GM19397 (cell line): ENCODE results near the gene TECPR2.

Experiments used
- ATAC-seq: cut with Tn5 transposase; IDR thresholded peaks from one replicate; pipeline ENCODE4 v1.9.1; 2021; ENCODE audit warnings: mild to moderate bottlenecking, moderate library complexity; ENCODE audit not compliant: unreplicated experiment

Gene TECPR2

DNA sequence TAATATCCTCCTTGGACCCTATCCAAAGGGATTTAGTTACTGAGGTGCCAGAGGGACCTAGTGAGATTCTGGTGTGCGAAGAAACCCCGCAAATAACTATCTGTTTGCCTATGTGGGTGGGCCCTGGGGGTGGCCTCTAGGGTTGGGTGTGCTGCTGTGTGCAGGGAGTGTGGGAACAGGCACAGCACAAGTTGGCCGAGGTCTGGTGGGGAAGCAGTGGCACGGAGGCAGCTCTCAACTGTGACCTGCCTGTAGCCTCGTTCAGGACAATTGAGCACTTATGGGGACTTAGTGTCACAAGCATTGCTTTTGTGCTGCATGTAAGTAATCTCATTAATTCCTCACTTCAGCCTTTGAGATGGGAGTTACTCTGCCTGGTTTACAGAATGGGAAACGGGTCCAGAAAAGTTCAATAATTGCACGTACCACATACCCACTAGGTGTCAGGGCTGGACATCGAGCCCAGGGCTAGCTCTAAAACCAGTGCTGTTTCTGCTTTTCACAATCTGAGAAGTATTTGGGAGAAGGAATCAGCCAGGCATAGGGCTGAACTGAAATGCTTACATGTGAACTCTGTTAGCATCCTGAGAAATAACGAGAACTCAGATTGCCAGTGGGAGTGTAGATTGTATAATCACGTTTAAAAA is 58.8 kb downstream of the TECPR2 start:
- ATAC-seq = no peak

DNA sequence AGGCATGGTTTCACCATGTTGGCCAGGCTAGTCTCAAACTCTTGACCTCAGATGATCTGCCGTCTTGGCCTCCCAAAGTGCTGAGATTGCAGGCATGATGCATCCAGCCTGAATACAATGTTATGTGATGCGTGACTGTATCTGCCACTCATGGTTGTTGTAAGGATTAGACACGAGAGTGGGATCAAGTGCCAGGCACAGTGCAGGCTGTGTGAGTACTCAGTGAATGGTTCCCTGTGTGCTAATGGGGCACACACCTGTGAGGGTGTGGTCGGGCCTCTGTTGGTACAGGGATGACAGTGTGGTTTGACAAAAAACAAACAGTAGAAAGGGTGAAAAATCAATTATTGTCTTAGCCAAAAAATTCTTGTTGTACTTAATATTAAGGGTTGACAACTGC is 61.8 kb downstream of the TECPR2 start:
- no peak for ATAC-seq

DNA sequence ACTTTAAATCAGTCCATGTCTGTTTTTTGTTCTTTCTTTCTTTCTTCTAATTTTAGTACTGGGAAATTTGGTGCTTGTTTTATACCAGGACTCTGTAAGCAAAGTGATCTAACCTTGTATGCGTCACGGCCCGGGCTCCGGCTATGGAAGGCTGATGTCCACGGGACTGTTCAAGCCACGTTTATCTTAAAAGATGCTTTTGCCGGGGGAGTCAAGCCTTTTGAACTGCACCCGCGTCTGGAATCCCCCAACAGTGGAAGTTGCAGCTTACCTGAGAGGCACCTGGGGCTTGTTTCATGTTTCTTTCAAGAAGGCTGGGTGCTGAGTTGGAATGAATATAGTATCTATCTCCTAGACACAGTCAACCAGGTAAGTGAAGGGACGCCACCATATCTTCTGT is 62.2 kb downstream of the TECPR2 start:
- no peak for ATAC-seq

DNA sequence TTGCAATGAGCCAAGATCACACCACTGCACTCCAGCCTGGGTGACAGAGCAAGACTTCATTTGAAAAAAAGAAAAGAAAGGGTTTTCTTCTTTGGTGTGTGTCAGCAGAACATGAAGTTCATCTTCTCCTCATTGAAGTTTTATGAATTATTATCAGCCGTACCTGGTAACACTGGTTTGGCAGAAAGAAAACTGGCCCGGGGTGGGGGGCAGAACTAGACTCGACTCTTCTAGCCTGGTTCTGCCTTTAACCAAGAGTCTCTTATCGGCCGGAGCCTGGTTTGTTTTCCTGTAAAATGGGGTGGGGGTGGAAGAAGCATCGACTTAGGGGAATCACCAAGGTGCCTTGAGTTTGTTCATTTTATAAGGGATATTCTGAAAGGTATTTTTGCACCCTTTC is 64.1 kb downstream of the TECPR2 start:
- ATAC-seq = no peak

DNA sequence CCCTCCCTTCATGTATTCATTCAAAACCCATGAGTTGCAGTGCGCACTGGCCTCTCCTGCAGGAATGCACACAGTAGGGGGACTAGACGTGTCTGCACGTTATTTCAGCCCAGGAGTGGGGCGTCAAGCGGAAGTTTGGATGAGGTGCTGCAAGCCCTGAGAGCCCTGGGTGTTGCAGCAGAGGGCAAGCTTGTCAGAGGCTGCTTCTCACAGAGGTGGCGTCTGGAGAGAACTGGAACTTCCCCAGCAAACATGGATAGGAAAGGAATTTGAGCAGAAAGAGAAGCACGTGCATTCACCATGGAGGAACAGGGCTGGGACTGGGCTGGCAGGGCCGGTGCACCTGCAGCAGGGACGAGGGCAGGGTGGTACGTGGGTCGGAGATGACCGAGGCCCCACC is 64.9 kb downstream of the TECPR2 start:
- ATAC-seq = no peak

DNA sequence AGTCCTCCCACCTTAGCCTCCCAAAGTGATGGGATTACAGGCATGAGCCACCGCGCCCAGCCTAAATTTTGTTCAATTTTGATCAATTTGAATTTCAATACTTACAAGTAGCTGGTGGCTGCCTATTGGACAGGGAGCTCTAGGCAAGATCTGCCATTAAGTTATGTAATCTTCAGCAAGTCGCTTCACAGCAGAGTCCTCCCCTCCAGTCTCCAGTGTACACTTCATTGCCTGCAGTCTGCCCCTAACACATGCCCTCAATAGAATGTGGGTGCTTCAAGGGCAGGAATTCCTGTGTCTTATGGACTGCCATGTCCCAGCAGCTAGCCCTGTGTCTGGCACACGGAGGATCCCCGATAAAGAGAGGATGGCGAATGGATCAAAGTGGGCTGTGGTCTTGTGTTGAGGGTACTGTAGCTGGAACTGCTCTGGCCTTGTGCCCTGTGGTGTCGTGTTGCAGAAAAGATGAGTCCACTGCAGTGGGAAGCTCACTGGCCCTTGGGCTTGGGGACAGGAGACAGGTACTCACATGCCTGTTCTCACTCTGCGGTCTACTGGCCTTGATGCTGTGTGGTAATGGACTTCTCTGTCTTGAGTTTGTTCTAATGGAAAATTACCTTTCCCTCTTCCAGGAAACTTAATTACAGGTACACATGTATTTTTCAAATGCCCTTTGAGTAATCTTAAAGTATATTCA is 67.6 kb downstream of the TECPR2 start:
- no peak for ATAC-seq

DNA sequence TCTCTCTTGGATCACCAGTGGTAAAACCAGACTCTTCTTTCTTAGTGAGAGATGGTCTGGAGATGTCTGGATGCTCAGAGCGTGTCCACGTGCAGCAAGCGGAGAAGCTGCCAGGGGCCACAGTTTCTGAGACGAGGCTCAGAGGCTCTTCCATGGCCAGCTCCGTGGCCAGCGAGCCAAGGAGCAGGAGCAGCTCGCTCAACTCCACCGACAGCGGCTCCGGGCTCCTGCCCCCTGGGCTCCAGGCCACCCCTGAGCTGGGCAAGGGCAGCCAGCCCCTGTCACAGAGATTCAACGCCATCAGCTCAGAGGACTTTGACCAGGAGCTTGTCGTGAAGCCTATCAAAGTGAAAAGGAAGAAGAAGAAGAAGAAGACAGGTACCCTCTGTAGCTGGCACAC is 69.0 kb downstream of the TECPR2 start:
- no peak for ATAC-seq

DNA sequence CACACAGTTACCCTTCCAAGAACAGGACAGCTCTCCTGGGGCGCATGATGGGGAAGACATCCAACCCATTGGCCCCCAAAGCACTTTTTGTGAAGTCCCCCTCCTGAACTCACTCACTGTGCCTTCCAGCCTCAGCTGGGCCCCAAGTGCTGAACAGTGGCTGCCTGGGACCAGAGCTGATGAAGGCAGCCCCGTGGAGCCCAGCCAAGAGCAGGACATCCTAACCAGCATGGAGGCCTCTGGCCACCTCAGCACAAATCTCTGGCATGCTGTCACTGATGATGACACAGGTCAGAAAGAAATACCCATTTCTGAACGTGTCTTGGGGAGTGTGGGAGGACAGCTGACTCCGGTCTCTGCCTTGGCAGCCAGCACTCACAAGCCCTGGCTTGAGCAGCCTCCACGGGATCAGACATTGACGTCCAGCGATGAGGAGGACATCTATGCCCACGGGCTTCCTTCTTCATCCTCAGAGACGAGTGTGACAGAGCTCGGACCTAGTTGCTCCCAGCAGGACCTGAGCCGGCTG is 72.0 kb downstream of the TECPR2 start:
- ATAC-seq = no peak

DNA sequence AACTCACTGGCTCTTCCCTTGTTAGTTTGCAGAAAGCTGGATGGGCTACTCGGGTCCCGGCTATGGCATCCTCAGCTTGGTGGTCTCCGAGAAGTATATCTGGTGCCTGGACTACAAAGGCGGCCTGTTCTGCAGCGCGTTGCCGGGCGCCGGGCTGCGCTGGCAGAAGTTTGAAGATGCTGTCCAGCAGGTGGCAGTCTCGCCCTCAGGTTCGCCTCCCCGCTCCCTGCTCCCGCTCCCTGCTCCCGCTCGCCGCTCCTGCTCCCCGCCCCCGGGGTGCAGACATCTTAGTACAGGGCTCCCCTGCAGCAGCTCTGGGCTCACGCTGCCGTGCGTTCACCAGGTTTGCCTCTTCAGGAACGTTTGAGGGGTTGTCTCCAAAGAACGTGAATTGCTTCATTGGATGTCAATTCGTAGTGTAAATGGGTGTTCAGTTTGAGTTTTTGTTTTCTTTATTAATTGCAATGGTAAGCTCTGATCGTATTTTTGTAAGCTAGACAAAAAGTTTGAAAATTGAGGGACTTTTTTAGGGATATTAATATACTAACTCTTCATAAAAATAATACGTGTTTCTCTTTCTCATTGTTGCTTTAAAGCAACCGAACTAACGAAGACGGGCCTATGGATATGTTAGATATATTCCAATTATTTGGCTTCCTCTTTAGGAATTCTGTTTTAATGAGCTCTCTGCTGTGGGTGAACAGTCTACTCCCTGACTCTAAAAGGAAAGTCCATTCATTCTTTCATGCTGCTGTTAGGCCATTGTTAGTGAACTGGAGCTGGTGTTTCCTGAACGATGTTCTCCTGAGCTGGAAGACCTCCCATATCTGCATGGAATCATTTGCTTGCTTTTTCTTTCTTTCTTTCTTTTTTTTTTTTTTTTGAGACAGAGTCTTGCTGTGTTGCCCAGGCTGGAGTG is 75.5 kb downstream of the TECPR2 start:
- ATAC-seq = no peak

DNA sequence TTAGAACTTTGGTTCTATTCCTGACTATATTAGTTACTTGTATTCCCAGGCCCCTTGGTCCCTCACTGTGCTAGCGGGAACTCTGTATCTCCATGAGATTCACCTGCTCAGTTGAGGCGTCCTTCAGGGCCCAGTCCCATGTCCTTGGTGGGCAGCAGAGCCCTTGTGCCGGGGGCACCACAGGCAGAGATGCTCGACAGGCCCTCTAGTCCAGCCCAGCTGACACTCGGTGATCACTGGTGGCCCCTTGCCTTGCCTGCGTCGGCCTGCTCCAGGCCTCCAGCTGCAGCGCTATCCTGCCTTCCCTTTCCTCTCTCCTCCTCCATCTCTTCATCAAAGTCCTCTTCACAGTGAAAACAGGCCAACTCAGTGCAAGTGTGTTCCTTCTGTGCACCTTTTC is 76.8 kb downstream of the TECPR2 start:
- ATAC-seq = no peak

DNA sequence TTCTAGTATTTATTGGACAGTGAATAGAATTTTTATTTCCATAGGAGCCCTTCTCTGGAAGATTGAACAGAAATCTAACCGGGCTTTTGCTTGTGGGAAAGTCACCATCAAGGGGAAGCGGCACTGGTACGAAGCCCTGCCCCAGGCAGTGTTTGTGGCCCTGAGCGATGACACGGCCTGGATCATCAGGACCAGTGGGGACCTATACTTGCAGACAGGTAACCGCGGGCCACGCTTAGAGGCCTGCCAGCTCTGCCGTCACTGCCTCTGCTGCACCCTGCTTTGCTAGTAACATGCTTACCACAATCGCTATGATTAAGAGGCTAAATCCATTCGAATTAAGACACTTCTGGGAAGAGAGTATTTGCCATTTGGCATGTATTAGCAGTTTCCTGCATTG is 77.7 kb downstream of the TECPR2 start:
- no peak for ATAC-seq

DNA sequence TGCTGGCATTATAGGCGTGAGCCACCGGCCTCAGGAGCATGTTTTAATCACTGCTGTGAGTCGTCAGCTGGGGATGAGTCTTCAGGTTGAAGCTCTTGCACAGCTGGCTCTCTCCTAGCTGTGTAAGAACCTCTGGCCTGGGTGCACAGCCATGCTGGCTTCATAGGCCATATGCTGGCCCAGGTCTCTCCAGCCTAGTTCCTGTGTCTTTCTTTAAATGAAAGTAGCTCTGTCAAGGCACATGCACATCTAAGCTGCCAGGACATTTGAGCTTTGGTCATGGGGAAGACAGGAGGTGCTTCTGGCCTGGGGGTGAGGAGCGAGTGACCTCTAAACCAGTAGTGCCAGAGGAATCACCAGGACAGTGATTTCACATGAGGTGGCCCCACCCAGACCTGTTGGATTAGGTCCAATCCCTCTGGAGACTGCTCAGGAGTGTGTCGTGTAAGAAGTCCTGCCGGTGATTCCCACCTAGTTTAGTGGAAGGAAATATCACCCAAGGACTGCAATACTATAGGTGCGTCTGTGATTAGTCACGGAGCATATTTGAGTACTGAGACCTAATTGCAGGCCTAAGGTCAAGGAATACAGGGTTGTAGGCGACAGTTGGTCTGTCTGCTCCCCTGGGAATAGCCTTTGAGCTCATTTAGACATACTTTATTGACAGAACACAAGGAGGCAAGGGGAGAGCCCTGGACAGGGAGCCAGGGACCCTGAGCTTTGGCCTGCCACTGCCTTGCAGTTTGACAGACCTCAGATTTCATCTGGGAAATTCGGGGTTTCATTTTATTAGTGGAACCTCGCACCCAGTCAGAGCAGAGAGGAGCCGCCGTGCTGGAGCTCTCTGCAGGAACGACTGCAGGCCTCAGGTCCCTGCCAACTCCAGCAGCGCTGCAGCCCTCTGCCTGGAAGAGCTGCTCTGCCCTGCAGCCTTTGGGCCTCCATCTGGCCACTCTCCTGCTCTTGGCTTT is 79.8 kb downstream of the TECPR2 start:
- ATAC-seq = no peak

DNA sequence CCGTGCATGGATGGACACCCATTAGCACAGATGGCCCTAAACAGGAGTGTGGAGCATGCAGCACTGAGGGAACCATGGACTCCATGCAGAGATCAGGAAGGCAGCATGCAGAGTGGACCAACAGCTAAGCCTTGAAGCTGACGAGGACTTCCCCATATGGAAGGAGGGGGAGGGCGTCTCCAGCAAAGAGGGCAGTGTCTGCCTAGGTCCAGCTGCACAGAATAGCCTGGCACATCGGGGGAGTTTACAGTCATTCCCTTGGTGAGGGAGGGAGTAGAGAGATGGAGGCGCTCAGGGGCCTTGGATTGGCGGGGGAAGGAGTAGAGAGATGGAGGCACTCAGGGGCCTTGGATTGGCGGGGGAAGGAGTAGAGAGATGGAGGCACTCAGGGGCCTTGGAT is 82.3 kb downstream of the TECPR2 start:
- no peak for ATAC-seq

DNA sequence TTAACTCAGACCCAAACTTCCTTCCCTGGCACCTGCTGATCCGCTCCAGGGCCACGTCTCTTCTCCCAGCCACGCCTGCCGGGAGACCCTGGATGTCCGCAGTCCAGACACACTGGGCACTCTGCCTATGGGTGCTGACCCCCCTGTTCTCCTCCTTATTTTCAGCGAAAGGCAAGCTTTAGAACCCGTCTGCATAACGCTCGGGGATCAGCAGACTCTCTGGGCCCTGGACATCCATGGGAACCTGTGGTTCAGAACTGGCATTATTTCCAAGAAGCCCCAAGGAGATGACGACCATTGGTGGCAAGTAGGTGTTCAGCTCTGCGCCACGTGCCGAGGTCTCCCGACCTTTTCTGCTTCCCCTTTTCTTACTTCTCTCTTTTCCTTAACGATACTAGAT is 82.9 kb downstream of the TECPR2 start:
- ATAC-seq = no peak

DNA sequence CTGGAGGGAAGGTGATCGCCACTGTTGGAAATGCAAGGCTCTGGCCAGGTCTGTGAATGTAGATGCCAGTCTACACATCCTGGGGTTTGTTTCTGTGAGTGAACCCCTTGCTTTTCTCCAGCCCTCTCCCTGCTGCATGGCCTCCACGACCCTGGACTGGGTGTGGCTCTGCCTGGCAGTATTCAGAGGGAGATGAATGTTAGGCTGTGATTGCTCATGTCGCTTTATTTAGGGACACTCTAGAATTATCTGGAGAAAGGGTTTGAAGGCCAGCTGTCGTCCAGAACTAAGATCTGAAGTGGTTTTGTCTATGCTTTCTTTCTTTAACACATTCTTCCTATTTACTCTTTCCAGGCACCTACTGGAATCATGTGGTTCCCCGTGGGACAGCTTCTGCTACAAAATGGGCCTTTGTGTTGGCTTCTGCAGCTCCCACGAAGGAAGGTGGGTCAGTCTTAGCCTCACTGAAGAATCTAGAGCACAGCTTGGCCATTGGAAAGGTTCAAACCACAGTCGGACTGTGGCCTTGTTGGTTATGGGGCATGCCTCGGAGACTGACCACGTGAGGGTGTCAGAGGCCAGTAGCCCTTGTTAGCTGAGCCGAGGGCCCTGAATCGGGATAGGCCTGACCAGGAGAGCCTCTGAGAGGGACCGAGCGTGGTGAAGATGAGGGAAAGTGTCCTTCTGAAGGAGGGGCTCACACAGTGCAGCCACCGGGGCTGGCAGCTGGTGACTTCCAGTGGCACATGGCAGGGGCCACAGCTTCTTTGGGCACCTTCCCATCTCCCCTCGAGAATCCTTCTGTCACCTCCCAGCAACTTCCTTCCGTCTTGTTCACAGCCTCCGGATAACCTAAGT is 87.7 kb downstream of the TECPR2 start:
- ATAC-seq = no peak

DNA sequence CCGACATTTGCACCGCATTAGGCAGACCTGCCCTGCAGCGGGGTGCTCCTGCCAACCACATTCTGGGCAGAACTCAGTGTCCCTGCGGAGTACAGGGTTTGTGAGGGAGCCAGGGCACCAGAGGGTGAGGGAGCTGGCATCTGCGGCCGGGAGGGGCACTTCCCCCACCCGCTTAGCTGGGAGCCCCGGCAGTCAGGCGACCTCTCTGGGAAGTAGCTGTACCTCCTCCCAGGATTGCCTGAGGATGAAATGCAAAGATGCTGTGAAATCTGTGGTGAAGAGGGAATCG is 88.3 kb downstream of the TECPR2 start:
- ATAC-seq = no peak

DNA sequence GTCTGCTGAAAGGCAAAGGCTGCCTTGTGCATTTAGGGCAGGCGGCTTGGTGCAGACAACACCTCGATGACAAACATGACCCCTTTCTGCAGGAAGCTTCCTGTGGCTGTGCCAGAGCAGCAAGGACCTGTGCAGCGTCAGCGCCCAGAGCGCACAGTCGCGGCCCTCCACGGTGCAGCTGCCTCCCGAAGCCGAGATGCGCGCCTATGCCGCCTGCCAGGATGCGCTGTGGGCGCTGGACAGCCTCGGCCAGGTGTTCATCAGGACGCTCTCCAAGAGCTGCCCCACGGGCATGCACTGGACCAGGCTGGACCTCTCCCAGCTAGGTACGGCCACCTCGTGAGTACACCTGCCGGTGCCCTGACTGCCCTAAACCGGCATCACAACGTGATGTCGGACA is 89.6 kb downstream of the TECPR2 start:
- no peak for ATAC-seq

DNA sequence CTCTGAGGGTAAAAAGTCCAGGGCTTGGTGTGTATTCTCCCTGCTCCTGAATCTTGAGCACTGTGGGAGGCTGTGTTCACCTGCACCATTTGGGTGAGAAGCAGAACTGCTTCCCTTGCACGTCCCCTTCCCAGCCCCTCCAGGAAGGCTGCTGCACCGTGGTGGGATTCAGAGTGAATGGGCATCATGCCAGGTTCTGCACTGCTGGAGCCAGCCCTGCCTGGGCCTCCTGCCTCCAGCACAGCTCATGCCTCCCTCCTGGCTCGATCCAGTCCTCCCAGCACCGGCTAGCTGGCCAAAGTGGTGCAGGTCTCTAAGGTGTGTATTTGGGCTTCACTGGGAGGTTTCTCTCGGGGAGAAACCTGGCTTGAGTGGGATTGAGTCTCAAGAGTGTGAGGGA is 92.0 kb downstream of the TECPR2 start:
- ATAC-seq = no peak

DNA sequence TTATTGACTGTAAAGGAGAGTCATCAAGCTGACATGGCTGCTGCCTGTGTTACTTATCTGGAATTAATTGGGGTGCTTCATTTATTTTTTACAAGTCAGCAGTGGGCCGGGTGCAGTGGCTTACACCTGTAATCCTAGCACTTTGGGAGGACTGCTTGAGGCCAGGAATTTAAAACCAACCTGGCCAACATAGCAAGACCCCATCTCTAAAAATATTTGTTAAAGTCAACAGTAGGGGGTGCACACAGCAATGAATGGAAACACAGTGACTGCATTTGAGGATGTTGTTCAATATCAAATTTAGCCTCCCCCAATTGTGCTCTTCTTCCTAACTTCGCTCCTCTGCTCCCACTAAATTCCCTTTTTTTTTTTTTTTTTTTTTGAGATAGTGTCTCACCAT is 94.8 kb downstream of the TECPR2 start:
- ATAC-seq = no peak
